Measurements from ENCODE around the gene NF1.
"Not testable (repeated sequence)": the region's sequence is repeated elsewhere in the genome, so short reads cannot be mapped to it uniquely, and the experiment has no call there.

Gene NF1

GRCh38 chr17:31226950-31227349 is 132.2 kb downstream of the NF1 start:
- in situ Hi-C loops (cut with MboI; ENCODE audit: low pct_unique_long_range_greater_than_20kb, low sequenced_read_pairs) = no loop called here
- no peak for DNase-seq

GRCh38 chr17:31231852-31232251 is 137.1 kb downstream of the NF1 start:
- no peak for DNase-seq
- in situ Hi-C loops (cut with MboI; ENCODE audit: low pct_unique_long_range_greater_than_20kb, low sequenced_read_pairs) = no loop called here

- no peak for DNase-seq
- in situ Hi-C loops (cut with MboI; ENCODE audit: low pct_unique_long_range_greater_than_20kb, low sequenced_read_pairs) = no loop called here
Measured at GRCh38 chr17:31235110-31235509, 140.3 kb downstream of the NF1 start.

DNA sequence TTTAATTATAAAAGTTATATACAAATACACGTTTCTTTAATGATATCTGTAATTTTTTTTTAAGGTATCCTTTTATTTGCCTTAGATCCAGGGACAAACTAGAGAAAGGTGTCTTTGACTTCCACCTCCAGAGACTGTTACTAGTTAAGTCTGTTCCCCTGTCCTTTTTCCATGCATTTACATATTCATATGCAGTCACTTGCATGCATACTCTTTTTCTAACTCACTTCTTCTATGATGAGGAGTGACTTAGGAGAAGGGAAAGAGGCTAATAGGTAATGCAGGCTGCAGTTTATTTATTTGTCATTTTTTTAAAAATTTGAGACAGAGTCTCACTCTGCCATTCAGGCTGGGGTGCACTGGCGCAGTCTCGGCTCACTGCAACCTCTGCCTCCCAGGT is 141.4 kb downstream of the NF1 start:
- in situ Hi-C loops (cut with MboI; ENCODE audit: low pct_unique_long_range_greater_than_20kb, low sequenced_read_pairs) = no loop called here
- no peak for DNase-seq

DNA sequence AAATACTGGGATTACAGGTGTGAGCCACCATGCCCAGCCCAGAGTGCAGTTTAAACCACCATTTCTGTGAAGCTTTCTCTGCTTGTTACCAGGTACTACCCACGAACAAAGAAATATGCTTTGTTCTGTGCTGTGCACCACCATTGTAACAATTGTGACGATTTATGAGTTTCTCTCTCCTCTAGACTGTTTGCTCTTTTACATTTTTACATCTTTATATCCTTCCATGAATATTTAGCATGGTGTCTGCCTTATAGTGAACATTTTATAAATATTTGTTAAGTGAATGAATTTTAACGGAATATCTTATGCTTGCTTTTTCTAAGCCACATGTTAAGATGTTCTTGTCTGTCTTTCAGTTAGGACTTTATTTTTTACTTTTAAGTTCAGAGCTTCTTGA is 141.9 kb downstream of the NF1 start:
- DNase-seq = no peak
- in situ Hi-C loops (cut with MboI; ENCODE audit: low pct_unique_long_range_greater_than_20kb, low sequenced_read_pairs) = no loop called here

- no peak for DNase-seq
- in situ Hi-C loops (cut with MboI; ENCODE audit: low pct_unique_long_range_greater_than_20kb, low sequenced_read_pairs) = no loop called here
Measured at GRCh38 chr17:31241116-31241515, 146.3 kb downstream of the NF1 start.

DNA sequence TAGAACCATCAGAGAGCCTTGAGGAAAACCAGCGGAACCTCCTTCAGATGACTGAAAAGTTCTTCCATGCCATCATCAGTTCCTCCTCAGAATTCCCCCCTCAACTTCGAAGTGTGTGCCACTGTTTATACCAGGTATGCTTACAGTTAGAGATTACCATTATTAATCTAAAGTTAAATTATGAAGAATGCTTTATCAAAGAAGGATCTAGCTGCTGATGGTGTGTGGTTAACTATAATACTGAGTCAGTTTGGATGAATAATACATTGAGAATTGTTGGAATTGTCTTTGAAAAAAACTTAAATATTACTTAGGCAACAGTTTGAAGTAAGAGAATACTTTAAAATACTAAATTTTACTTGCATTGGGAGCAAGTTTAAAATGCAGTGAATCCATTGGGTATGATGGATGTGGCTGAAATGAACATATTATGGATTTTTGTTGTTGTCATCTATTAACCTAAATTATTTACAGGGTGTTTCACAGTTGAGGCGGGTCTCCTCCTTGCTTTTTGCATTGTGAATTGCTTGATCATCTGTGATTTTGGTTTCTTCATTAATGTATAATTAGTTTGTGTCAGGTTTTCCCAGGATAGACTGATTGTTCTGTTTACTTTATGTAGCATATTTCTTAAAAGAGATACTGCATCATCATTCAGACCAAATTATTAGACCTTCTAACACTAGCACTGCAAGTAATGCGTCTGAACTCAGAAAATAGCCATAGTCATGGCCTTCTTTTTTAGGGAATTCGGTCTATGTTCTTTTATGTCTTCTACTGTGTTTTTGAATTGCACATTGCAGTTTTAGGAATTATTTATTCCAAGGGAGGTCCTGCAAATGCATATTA is 154.4 kb downstream of the NF1 start:
- in situ Hi-C loops (cut with MboI; ENCODE audit: low pct_unique_long_range_greater_than_20kb, low sequenced_read_pairs) = no loop called here
- no peak for DNase-seq

GRCh38 chr17:31249835-31250141 is 155.0 kb downstream of the NF1 start:
- in situ Hi-C loops (cut with MboI; ENCODE audit: low pct_unique_long_range_greater_than_20kb, low sequenced_read_pairs) = no loop called here
- DNase-seq = no peak

GRCh38 chr17:31250229-31250628 is 155.5 kb downstream of the NF1 start:
- DNase-seq = no peak
- in situ Hi-C loops (cut with MboI; ENCODE audit: low pct_unique_long_range_greater_than_20kb, low sequenced_read_pairs) = no loop called here

GRCh38 chr17:31251105-31251969 is 156.6 kb downstream of the NF1 start:
- no peak for DNase-seq
- in situ Hi-C loops (cut with MboI; ENCODE audit: low pct_unique_long_range_greater_than_20kb, low sequenced_read_pairs) = no loop called here

DNA sequence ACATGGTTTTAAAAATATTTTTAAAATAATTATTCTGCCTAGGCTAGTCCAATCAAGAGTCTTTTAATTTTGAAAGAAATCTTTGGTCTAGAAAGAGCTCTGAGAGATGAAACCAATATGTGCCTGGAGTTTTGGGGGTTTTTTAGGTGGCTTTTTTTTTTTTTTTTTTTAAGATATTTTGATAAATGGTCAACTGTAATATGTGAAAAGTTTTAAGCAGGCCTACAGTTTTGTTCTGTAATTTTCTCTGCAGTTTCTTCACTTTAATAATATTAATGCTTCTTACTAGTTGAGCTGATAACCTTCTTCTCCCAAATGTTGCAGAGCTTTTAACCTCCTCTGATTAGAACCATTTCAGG is 157.2 kb downstream of the NF1 start:
- in situ Hi-C loops (cut with MboI; ENCODE audit: low pct_unique_long_range_greater_than_20kb, low sequenced_read_pairs) = no loop called here
- no peak for DNase-seq

DNA sequence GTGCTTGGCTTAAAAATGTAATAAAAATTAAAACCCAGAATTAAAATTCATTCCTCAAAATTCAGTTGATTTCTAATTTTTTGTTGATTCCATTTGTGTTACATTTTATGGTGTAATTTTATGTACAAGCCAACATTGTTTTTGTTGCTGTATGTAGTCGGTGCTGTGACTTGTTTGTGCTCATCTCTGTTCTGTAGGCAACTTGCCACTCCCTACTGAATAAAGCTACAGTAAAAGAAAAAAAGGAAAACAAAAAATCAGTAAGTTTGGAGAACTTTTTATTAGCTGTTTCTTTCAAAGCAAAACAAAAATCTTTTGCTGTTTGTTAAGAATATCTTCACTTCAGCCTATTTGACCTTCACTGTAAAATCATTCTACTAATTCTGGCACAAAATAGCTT is 158.0 kb downstream of the NF1 start:
- in situ Hi-C loops (cut with MboI; ENCODE audit: low pct_unique_long_range_greater_than_20kb, low sequenced_read_pairs) = no loop called here
- no peak for DNase-seq

GRCh38 chr17:31254654-31255053 is 159.9 kb downstream of the NF1 start:
- DNase-seq = no peak
- in situ Hi-C loops (cut with MboI; ENCODE audit: low pct_unique_long_range_greater_than_20kb, low sequenced_read_pairs) = no loop called here

- in situ Hi-C loops (cut with MboI; ENCODE audit: low pct_unique_long_range_greater_than_20kb, low sequenced_read_pairs) = no loop called here
- DNase-seq = no peak
Measured at GRCh38 chr17:31256936-31257335, 162.2 kb downstream of the NF1 start.

DNA sequence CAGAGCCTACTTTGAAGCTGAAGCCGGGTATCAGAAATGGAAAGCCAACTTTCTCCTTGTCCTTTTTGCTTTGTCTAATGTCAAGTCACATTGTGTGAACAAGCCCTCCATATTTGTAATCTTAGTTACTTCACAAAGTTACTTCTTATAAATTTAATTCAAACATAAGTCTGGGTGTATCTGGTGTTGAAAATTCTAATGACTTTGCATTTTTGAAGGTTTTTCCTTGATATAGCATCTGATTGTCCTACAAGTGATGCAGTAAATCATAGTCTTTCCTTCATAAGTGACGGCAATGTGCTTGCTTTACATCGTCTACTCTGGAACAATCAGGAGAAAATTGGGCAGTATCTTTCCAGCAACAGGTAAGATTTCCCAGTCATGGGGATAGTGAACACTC is 165.4 kb downstream of the NF1 start:
- in situ Hi-C loops (cut with MboI; ENCODE audit: low pct_unique_long_range_greater_than_20kb, low sequenced_read_pairs) = no loop called here
- DNase-seq = no peak

DNA sequence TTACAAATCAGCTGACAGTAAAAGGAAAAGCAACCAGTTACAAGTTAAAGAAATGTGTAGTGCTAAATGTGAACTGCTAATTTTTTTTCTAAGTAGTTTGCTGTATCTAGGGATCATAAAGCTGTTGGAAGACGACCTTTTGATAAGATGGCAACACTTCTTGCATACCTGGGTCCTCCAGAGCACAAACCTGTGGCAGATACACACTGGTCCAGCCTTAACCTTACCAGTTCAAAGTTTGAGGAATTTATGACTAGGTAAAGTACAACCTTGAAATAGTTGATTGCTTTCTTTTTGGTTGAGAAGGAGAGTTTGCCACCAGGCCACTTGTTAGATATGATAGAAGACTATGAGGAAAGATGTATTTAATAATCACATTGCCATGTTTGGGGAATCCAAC is 166.8 kb downstream of the NF1 start:
- DNase-seq = no peak
- in situ Hi-C loops (cut with MboI; ENCODE audit: low pct_unique_long_range_greater_than_20kb, low sequenced_read_pairs) = no loop called here

- in situ Hi-C loops (cut with MboI; ENCODE audit: low pct_unique_long_range_greater_than_20kb, low sequenced_read_pairs); DNase-seq: not testable (repeated sequence)
Measured at GRCh38 chr17:31262923-31263322, 168.1 kb downstream of the NF1 start.

DNA sequence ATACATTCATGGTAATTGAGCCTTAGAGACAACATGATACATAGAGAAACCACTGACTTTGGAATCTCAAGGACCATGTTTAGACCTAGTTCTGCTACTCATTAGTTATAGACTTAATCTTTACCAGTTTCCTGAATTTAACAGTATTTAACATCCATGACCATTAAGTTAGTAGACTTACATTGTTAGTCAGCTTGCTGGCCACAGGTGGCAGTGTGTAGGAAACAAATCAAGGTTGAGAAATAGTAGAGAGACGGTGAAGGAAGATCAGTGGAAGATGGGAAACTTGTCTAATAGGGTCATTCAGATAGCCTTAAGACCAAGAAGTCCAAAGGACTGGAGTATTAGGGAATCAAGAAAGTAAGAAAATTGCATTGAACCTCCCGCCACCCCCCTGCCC is 171.3 kb downstream of the NF1 start:
- in situ Hi-C loops (cut with MboI; ENCODE audit: low pct_unique_long_range_greater_than_20kb, low sequenced_read_pairs) = no loop called here
- DNase-seq = peak; percentile 15

- in situ Hi-C loops (cut with MboI; ENCODE audit: low pct_unique_long_range_greater_than_20kb, low sequenced_read_pairs) = no loop called here
- DNase-seq = no peak
Measured at GRCh38 chr17:31269036-31269577, 174.3 kb downstream of the NF1 start.

DNA sequence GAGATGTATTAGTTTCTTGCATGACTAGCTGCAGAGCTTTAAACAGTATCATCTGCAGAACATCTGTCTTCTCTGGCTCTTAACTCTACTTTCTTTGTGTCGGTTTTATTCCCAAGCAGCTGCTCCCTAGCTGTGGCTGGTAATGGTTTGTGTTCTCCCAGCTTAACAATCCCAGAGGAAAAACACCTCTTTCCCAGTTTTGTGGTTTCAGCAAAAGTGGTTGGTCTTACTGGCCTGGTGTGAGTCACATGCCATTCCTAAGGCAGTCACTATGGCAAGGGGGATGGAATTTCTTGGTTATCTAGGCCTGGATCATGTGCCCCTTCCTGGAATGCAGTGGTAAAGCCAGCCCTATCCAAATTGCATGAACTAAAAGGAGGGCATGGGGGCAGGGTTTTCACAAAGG is 174.8 kb downstream of the NF1 start:
- in situ Hi-C loops (cut with MboI; ENCODE audit: low pct_unique_long_range_greater_than_20kb, low sequenced_read_pairs) = no loop called here
- no peak for DNase-seq

Measured in KBM-7 (cell line).